ENCODE data around the gene ATG5.

Gene ATG5

GRCh38 chr6:106177786-106178185 is 147.8 kb downstream of the ATG5 start:
- Histone ChIP-seq H3K4me3 (IDR thresholded peaks at IDR 0.05; ENCODE audit: insufficient read depth, low read depth, low read length) (no peak overlapping the region), H3K4me2 (no peak overlapping the region)

GRCh38 chr6:106173124-106173879 is 152.3 kb downstream of the ATG5 start:
- Histone ChIP-seq H3K9ac (no peak overlapping the region), H3K4me1 (ENCODE audit: low read depth, poor library complexity, severe bottlenecking) (peaks cover 43% of the 10 kb centered on the region), H3K4me3 (IDR thresholded peaks at IDR 0.05; ENCODE audit: insufficient read depth, low read depth, low read length) (no peak overlapping the region), H2AFZ (ENCODE audit: low read depth) (no peak overlapping the region), H3K27me3 (ENCODE audit: insufficient read depth, low read depth) (no peaks in the 10 kb centered on the region), H3K27ac (no peak overlapping the region), H3K79me2 (ENCODE audit: insufficient read depth, low read depth) (peaks cover 19% of the 10 kb centered on the region), H3K36me3 (ENCODE audit: insufficient read depth) (no peaks in the 10 kb centered on the region), H4K20me1 (ENCODE audit: insufficient read depth) (no peaks in the 10 kb centered on the region), H3K4me2 (no peak overlapping the region)
- TF ChIP-seq, protein P1, sequence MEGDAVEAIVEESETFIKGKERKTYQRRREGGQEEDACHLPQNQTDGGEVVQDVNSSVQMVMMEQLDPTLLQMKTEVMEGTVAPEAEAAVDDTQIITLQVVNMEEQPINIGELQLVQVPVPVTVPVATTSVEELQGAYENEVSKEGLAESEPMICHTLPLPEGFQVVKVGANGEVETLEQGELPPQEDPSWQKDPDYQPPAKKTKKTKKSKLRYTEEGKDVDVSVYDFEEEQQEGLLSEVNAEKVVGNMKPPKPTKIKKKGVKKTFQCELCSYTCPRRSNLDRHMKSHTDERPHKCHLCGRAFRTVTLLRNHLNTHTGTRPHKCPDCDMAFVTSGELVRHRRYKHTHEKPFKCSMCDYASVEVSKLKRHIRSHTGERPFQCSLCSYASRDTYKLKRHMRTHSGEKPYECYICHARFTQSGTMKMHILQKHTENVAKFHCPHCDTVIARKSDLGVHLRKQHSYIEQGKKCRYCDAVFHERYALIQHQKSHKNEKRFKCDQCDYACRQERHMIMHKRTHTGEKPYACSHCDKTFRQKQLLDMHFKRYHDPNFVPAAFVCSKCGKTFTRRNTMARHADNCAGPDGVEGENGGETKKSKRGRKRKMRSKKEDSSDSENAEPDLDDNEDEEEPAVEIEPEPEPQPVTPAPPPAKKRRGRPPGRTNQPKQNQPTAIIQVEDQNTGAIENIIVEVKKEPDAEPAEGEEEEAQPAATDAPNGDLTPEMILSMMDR (conservative IDR thresholded peaks at IDR 0.05; ENCODE audit: low read depth, low read length), result no peak

More at GRCh38 chr6:106177786-106178185, 147.8 kb downstream of the ATG5 start:
- TF ChIP-seq, protein P1 (conservative IDR thresholded peaks at IDR 0.05; ENCODE audit: low read depth, low read length), result no peak
- no peak overlapping the region for H3K27ac ChIP-seq
- H4K20me1 ChIP-seq (ENCODE audit: insufficient read depth), result no peaks in the 10 kb centered on the region
- H3K36me3 ChIP-seq (ENCODE audit: insufficient read depth), result no peaks in the 10 kb centered on the region
- H3K27me3 ChIP-seq (ENCODE audit: insufficient read depth, low read depth), result no peaks in the 10 kb centered on the region
- no peak overlapping the region for H2AFZ ChIP-seq (ENCODE audit: low read depth)
- no peak overlapping the region for H3K9ac ChIP-seq
- H3K4me1 ChIP-seq (ENCODE audit: low read depth, poor library complexity, severe bottlenecking), result peaks cover 41% of the 10 kb centered on the region
- H3K79me2 ChIP-seq (ENCODE audit: insufficient read depth, low read depth), result no peaks in the 10 kb centered on the region

DNA sequence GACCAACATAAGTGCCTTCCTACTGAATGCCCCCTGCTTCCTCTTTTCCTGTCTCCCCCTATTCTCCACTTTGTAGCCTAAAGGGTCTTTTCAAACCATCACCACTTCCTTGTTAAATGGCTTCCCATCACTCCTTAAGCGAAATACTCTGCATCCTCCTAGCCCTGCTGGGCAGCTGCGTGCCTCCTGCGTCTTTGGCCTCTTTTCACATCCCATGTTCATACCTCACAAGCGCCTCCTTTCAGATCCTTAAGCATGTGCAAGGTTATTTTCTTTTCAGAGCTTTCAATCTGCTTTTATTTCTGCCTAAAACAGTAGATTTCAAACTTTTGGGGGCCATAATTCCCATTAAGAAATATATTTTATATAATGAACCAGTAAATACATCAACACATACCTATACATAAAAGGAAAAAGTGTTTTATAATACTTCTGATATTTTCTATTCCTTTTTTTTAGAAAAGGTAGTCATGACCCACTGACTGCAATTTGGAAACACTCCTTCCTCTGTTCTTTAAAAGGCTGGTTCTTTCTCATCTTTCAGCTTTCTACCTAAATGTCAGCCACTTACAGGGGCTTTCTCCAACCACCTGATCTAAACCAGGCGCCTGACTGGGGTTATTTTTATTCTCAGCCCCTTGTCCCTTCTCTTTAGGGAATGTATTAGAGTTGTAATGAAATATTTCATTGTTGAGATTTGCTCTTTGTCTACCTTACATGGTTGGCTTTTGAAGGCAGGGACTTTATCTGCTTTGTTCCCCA is 155.3 kb downstream of the ATG5 start:
- H3K27ac ChIP-seq, result peak overlapping the region; percentile 99; the same call in 1 of the 2 replicates
- H2AFZ ChIP-seq (ENCODE audit: low read depth), result no peak overlapping the region
- H3K4me2 ChIP-seq, result peak overlapping the region; percentile 99
- no peak overlapping the region for H3K9ac ChIP-seq
- no peaks in the 10 kb centered on the region for H4K20me1 ChIP-seq (ENCODE audit: insufficient read depth)
- TF ChIP-seq, protein P1 (conservative IDR thresholded peaks at IDR 0.05; ENCODE audit: low read depth, low read length), result peak; percentile 37
- H3K4me3 ChIP-seq (IDR thresholded peaks at IDR 0.05; ENCODE audit: insufficient read depth, low read depth, low read length), result no peak overlapping the region
- H3K79me2 ChIP-seq (ENCODE audit: insufficient read depth, low read depth), result peaks cover 32% of the 10 kb centered on the region
- H3K36me3 ChIP-seq (ENCODE audit: insufficient read depth), result no peaks in the 10 kb centered on the region
- no peaks in the 10 kb centered on the region for H3K27me3 ChIP-seq (ENCODE audit: insufficient read depth, low read depth)
- H3K4me1 ChIP-seq (ENCODE audit: low read depth, poor library complexity, severe bottlenecking), result peaks cover 58% of the 10 kb centered on the region

DNA sequence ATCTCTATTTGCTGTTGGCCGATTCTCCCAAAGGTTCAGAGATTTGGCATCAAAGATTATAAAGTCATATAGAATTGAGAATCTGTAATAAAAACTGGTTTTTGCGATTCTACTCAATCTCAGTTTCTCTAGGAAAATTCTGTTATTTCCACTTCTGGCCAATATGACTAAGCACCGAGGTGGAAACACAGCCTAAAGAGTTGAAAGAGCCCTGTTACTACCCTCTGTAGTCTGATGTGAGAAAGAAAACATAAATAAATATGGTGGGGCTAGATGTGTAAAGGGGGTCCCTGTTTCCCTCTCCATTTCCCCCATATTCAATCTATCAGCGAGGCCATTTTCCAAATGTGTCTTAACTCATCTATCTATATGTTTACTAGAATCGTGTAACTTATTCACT is 156.0 kb downstream of the ATG5 start:
- Histone ChIP-seq H3K27me3 (ENCODE audit: insufficient read depth, low read depth) (no peaks in the 10 kb centered on the region), H3K4me2 (peak overlapping the region; percentile 99), H3K4me3 (IDR thresholded peaks at IDR 0.05; ENCODE audit: insufficient read depth, low read depth, low read length) (no peak overlapping the region), H3K4me1 (ENCODE audit: low read depth, poor library complexity, severe bottlenecking) (peaks cover 64% of the 10 kb centered on the region), H3K27ac (peak overlapping the region; percentile 99), H3K9ac (peak overlapping the region; percentile 59; the same call in 1 of the 2 replicates), H2AFZ (ENCODE audit: low read depth) (no peak overlapping the region), H3K36me3 (ENCODE audit: insufficient read depth) (no peaks in the 10 kb centered on the region), H3K79me2 (ENCODE audit: insufficient read depth, low read depth) (peaks cover 33% of the 10 kb centered on the region), H4K20me1 (ENCODE audit: insufficient read depth) (no peaks in the 10 kb centered on the region)
- TF ChIP-seq, protein P1 (conservative IDR thresholded peaks at IDR 0.05; ENCODE audit: low read depth, low read length), result no peak

All from KMS-11 (cell line).